Measurements from ENCODE around the gene TES.
"Not testable (repeated sequence)": the region's sequence is repeated elsewhere in the genome, so short reads cannot be mapped to it uniquely, and the experiment has no call there.

TES gene

GRCh38 chr7:116224492-116225098, 14.3 kb downstream of the TES start:
- DNase-seq, result no peak

GRCh38 chr7:116225860-116226259, 15.5 kb downstream of the TES start:
- no peak for DNase-seq

- no peak for DNase-seq
Measured at GRCh38 chr7:116226664-116227063, 16.3 kb downstream of the TES start.

- no peak for DNase-seq
Measured at GRCh38 chr7:116227678-116228239, 17.4 kb downstream of the TES start.

GRCh38 chr7:116228241-116228640, 17.9 kb downstream of the TES start:
- no peak for DNase-seq

GRCh38 chr7:116229366-116229765, 19.0 kb downstream of the TES start:
- no peak for DNase-seq

GRCh38 chr7:116230191-116231005, 20.1 kb downstream of the TES start:
- no peak for DNase-seq

GRCh38 chr7:116231543-116231942, 21.2 kb downstream of the TES start:
- no peak for DNase-seq

GRCh38 chr7:116231949-116232348, 21.6 kb downstream of the TES start:
- no peak for DNase-seq

GRCh38 chr7:116232350-116232749, 22.0 kb downstream of the TES start:
- no peak for DNase-seq

- DNase-seq, result no peak
Measured at GRCh38 chr7:116232920-116233319, 22.6 kb downstream of the TES start.

GRCh38 chr7:116234517-116235200, 24.3 kb downstream of the TES start:
- DNase-seq, result no peak

GRCh38 chr7:116235380-116235779, 25.0 kb downstream of the TES start:
- DNase-seq, result no peak

GRCh38 chr7:116236020-116236630, 25.8 kb downstream of the TES start:
- peak; percentile 51 for DNase-seq

- no peak for DNase-seq
Measured at GRCh38 chr7:116239020-116239419, 28.7 kb downstream of the TES start.

GRCh38 chr7:116239434-116239833, 29.1 kb downstream of the TES start:
- no peak for DNase-seq

- no peak for DNase-seq
Measured at GRCh38 chr7:116240024-116240668, 29.8 kb downstream of the TES start.

GRCh38 chr7:116241291-116241690, 31.0 kb downstream of the TES start:
- DNase-seq, result no peak

- no peak for DNase-seq
Measured at GRCh38 chr7:116242178-116242577, 31.8 kb downstream of the TES start.

- DNase-seq, result no peak
Measured at GRCh38 chr7:116242759-116243158, 32.4 kb downstream of the TES start.

- DNase-seq, result not testable (repeated sequence)
Measured at GRCh38 chr7:116244803-116245202, 34.5 kb downstream of the TES start.

- no peak for DNase-seq
Measured at GRCh38 chr7:116246357-116246756, 36.0 kb downstream of the TES start.
